Measurements from ENCODE around the gene MRPS12. TPM values are rescaled to one million over a fixed set of nuclear protein-coding genes. Genes with fewer than 3 reads are reported as not detected.
"Not testable (repeated sequence)": the region's sequence is repeated elsewhere in the genome, so short reads cannot be mapped to it uniquely, and the experiment has no call there.

Gene MRPS12
- total RNA-seq, 2 donors from 2014 or later: 82.5 to 117 TPM

- peak overlapping the region in 1 of 2 donors; percentile 56 for H3K27ac Mint-ChIP-seq
- no peaks in the 10 kb centered on the region for H3K27me3 Mint-ChIP-seq
- H3K9me3 Mint-ChIP-seq: no peaks in the 10 kb centered on the region
- ATAC-seq (no peak), DNase-seq (ENCODE audit: low spot score) (no peak)
- H3K4me3 Mint-ChIP-seq: no peak overlapping the region
- H3K36me3 Mint-ChIP-seq: peaks cover 7% of the 10 kb centered on the region
- H3K4me1 Mint-ChIP-seq (ENCODE audit: low read depth in 2 of 2): peaks cover 24 to 29% of the 10 kb centered on the region in 2 donors
Observed at GRCh38 chr19:38933544-38933943, 2.8 kb downstream of the MRPS12 start.

- Mint-ChIP-seq H3K4me1 (ENCODE audit: low read depth in 2 of 2) (peaks cover 0 to 4% of the 10 kb centered on the region in 2 donors), H3K27me3 (peaks cover 5 to 8% of the 10 kb centered on the region in 2 donors)
Observed at GRCh38 chr19:38939957-38940356, 9.2 kb downstream of the MRPS12 start.

GRCh38 chr19:38941466-38941865 is 10.7 kb downstream of the MRPS12 start:
- not testable (repeated sequence) for H3K9me3 Mint-ChIP-seq; H3K27me3 Mint-ChIP-seq; H3K36me3 Mint-ChIP-seq; H3K4me3 Mint-ChIP-seq; ATAC-seq; H3K27ac Mint-ChIP-seq; H3K4me1 Mint-ChIP-seq (ENCODE audit: low read depth in 2 of 2); DNase-seq (ENCODE audit: low spot score)

More at GRCh38 chr19:38939957-38940356, 9.2 kb downstream of the MRPS12 start:
- no peaks in the 10 kb centered on the region for H3K36me3 Mint-ChIP-seq
- H3K27ac Mint-ChIP-seq: no peak overlapping the region
- H3K4me3 Mint-ChIP-seq: no peak overlapping the region
- DNase-seq (ENCODE audit: low spot score) (no peak), ATAC-seq (no peak)
- no peaks in the 10 kb centered on the region for H3K9me3 Mint-ChIP-seq

- Mint-ChIP-seq H3K27me3 (peaks cover 5 to 8% of the 10 kb centered on the region in 2 donors), H3K27ac (no peak overlapping the region), H3K9me3 (no peaks in the 10 kb centered on the region), H3K36me3 (no peaks in the 10 kb centered on the region), H3K4me1 (ENCODE audit: low read depth in 2 of 2) (peaks cover 0 to 4% of the 10 kb centered on the region in 2 donors), H3K4me3 (no peak overlapping the region)
- no peak for DNase-seq (ENCODE audit: low spot score)
- no peak for ATAC-seq
Observed at GRCh38 chr19:38941979-38942378, 11.2 kb downstream of the MRPS12 start.

GRCh38 chr19:38942471-38943181 is 11.9 kb downstream of the MRPS12 start:
- Mint-ChIP-seq H3K27me3 (peaks cover 5 to 8% of the 10 kb centered on the region in 2 donors), H3K9me3 (no peaks in the 10 kb centered on the region), H3K27ac (no peak overlapping the region), H3K4me1 (ENCODE audit: low read depth in 2 of 2) (peaks cover 0 to 4% of the 10 kb centered on the region in 2 donors), H3K36me3 (no peaks in the 10 kb centered on the region), H3K4me3 (no peak overlapping the region)
- DNase-seq (ENCODE audit: low spot score) (no peak), ATAC-seq (peak in 1 of 2 donors; percentile 11)

- no peaks in the 10 kb centered on the region for H3K36me3 Mint-ChIP-seq
- peaks cover 4 to 5% of the 10 kb centered on the region in 2 donors for H3K27me3 Mint-ChIP-seq
- H3K4me1 Mint-ChIP-seq (ENCODE audit: low read depth in 2 of 2): peaks cover 4 to 7% of the 10 kb centered on the region in 2 donors
- H3K4me3 Mint-ChIP-seq: no peak overlapping the region
- H3K27ac Mint-ChIP-seq: no peak overlapping the region
- ATAC-seq (no peak), DNase-seq (ENCODE audit: low spot score) (no peak)
- H3K9me3 Mint-ChIP-seq: no peaks in the 10 kb centered on the region
Observed at GRCh38 chr19:38944981-38945506, 14.3 kb downstream of the MRPS12 start.

- DNase-seq (ENCODE audit: low spot score) (no peak), ATAC-seq (no peak)
- Mint-ChIP-seq H3K36me3 (no peaks in the 10 kb centered on the region), H3K27me3 (peaks cover 4 to 5% of the 10 kb centered on the region in 2 donors), H3K4me1 (ENCODE audit: low read depth in 2 of 2) (peaks cover 4 to 9% of the 10 kb centered on the region in 2 donors), H3K4me3 (no peak overlapping the region), H3K9me3 (no peaks in the 10 kb centered on the region), H3K27ac (no peak overlapping the region)
Observed at GRCh38 chr19:38945562-38946228, 15.0 kb downstream of the MRPS12 start.

GRCh38 chr19:38946229-38947010 is 15.7 kb downstream of the MRPS12 start:
- no peaks in the 10 kb centered on the region for H3K9me3 Mint-ChIP-seq
- no peak overlapping the region for H3K27ac Mint-ChIP-seq
- peaks cover 0 to 9% of the 10 kb centered on the region in 2 donors for H3K4me1 Mint-ChIP-seq (ENCODE audit: low read depth in 2 of 2)
- no peaks in the 10 kb centered on the region for H3K36me3 Mint-ChIP-seq
- DNase-seq (ENCODE audit: low spot score) (no peak), ATAC-seq (no peak)
- H3K4me3 Mint-ChIP-seq: no peak overlapping the region
- H3K27me3 Mint-ChIP-seq: no peaks in the 10 kb centered on the region

GRCh38 chr19:38949580-38950367 is 19.0 kb downstream of the MRPS12 start:
- Mint-ChIP-seq H3K4me3 (no peak overlapping the region), H3K9me3 (no peaks in the 10 kb centered on the region), H3K4me1 (ENCODE audit: low read depth in 2 of 2) (peaks cover 6 to 14% of the 10 kb centered on the region in 2 donors), H3K27me3 (peaks cover 6 to 20% of the 10 kb centered on the region in 2 donors), H3K27ac (no peak overlapping the region), H3K36me3 (no peaks in the 10 kb centered on the region)
- DNase-seq (ENCODE audit: low spot score) (peak; percentile 93), ATAC-seq (peak; percentile 93 to 98)

GRCh38 chr19:38951187-38951586 is 20.4 kb downstream of the MRPS12 start:
- Mint-ChIP-seq H3K4me1 (ENCODE audit: low read depth in 2 of 2) (peaks cover 6 to 14% of the 10 kb centered on the region in 2 donors), H3K27ac (no peak overlapping the region), H3K4me3 (no peak overlapping the region), H3K36me3 (no peaks in the 10 kb centered on the region), H3K9me3 (no peaks in the 10 kb centered on the region), H3K27me3 (peaks cover 6 to 20% of the 10 kb centered on the region in 2 donors)
- no peak for DNase-seq (ENCODE audit: low spot score)
- ATAC-seq: no peak

GRCh38 chr19:38952395-38953165 is 21.8 kb downstream of the MRPS12 start:
- H3K4me1 Mint-ChIP-seq (ENCODE audit: low read depth in 2 of 2): peaks cover 6 to 14% of the 10 kb centered on the region in 2 donors
- H3K36me3 Mint-ChIP-seq: no peaks in the 10 kb centered on the region
- no peaks in the 10 kb centered on the region for H3K9me3 Mint-ChIP-seq
- DNase-seq (ENCODE audit: low spot score) (no peak), ATAC-seq (no peak)
- H3K27ac Mint-ChIP-seq: no peak overlapping the region
- H3K27me3 Mint-ChIP-seq: peaks cover 6 to 20% of the 10 kb centered on the region in 2 donors
- peak overlapping the region; percentile 11 for H3K4me3 Mint-ChIP-seq

- ATAC-seq: no peak
- Mint-ChIP-seq H3K4me3 (no peak overlapping the region), H3K27ac (no peak overlapping the region), H3K27me3 (peaks cover 6 to 20% of the 10 kb centered on the region in 2 donors), H3K4me1 (ENCODE audit: low read depth in 2 of 2) (peaks cover 6 to 14% of the 10 kb centered on the region in 2 donors), H3K36me3 (no peaks in the 10 kb centered on the region), H3K9me3 (no peaks in the 10 kb centered on the region)
- no peak for DNase-seq (ENCODE audit: low spot score)
Observed at GRCh38 chr19:38953677-38954076, 22.9 kb downstream of the MRPS12 start.

Measured in natural killer cell treated with Interleukin-12 subunit alpha and Interleukin-12 subunit beta and Interleukin-15 and Interleukin-18, amount 100 ng/mL, for 72 hours (primary cell).